OCI-LY1 (cell line): ENCODE results near the gene MARF1.

ENCODE experiments used
- H2AFZ ChIP-seq: fragments of 200-600 bp; sonication (generic), shearing (Covaris generic); 2 replicates; pipeline ENCODE4 v1.6.0; 2014; ENCODE audit warnings: antibody characterized with exemption, mild to moderate bottlenecking, low read length
- H3F3A ChIP-seq: fragments of 200-600 bp; sonication (generic), shearing (Covaris generic); 2 replicates; pipeline ENCODE4 v1.6.0; 2014; ENCODE audit warnings: mild to moderate bottlenecking, antibody characterized with exemption, low read length, moderate library complexity; ENCODE audit not compliant: insufficient read depth
- H3K27ac ChIP-seq: fragments of 200-600 bp; sonication (generic); 2 replicates; pipeline ENCODE4 v1.5.1; 2014; ENCODE audit warnings: low read length, mixed run types, mild to moderate bottlenecking, low read depth; ENCODE audit not compliant: poor library complexity, severe bottlenecking
- H3K27me3 ChIP-seq: fragments of 200-600 bp; sonication (generic); 2 replicates; pipeline ENCODE4 v1.6.0; 2014; ENCODE audit warnings: antibody characterized with exemption, mild to moderate bottlenecking, low read length, moderate library complexity; ENCODE audit not compliant: insufficient read depth
- H3K36me3 ChIP-seq: fragments of 200-600 bp; sonication (generic); 2 replicates; pipeline ENCODE4 v1.6.1; 2014; ENCODE audit warnings: mild to moderate bottlenecking, antibody characterized with exemption, low read length, moderate library complexity, mixed read lengths; ENCODE audit not compliant: insufficient read depth
- H3K4me1 ChIP-seq: fragments of 200-600 bp; sonication (generic); 2 replicates; pipeline ENCODE4 v1.5.1; 2014; ENCODE audit warnings: mild to moderate bottlenecking, low read length, moderate library complexity; ENCODE audit not compliant: insufficient read depth, severe bottlenecking
- H3K4me2 ChIP-seq: fragments of 200-600 bp; sonication (generic), shearing (Covaris generic); 2 replicates; pipeline ENCODE4 v1.6.1; 2014; ENCODE audit warnings: low read length
- H3K4me3 ChIP-seq: fragments of 200-600 bp; sonication (generic); 2 replicates; pipeline ENCODE4 v1.5.1; 2014; ENCODE audit warnings: low read length, low read depth, mild to moderate bottlenecking, mixed read lengths; ENCODE audit not compliant: poor library complexity, severe bottlenecking
- H3K79me2 ChIP-seq: fragments of 200-600 bp; shearing (Covaris generic); 2 replicates; pipeline ENCODE4 v1.6.1; 2016; ENCODE audit warnings: mixed run types, low read length, mixed read lengths; ENCODE audit not compliant: insufficient read depth
- H3K9ac ChIP-seq: fragments of 200-600 bp; sonication (generic), shearing (Covaris generic); 2 replicates; pipeline ENCODE4 v1.6.1; 2014; ENCODE audit warnings: mild to moderate bottlenecking, low read length, mixed read lengths
- H3K9me2 ChIP-seq: fragments of 200-600 bp; sonication (generic), shearing (Covaris generic); 2 replicates; pipeline ENCODE4 v1.6.1; 2014; ENCODE audit warnings: low read depth, mild to moderate bottlenecking, low read length, mixed read lengths
- H3K9me3 ChIP-seq: fragments of 200-600 bp; shearing (Covaris generic); 2 replicates; pipeline ENCODE4 v1.6.1; 2014; ENCODE audit warnings: low read length, mixed read lengths
- H4K20me1 ChIP-seq: fragments of 200-600 bp; sonication (generic), shearing (Covaris generic); 2 replicates; pipeline ENCODE4 v1.6.0; 2016; ENCODE audit warnings: mild to moderate bottlenecking, low read length; ENCODE audit not compliant: insufficient read depth
- EZH2 ChIP-seq: fragments of 200-600 bp; sonication (generic), shearing (Covaris generic); IDR thresholded peaks from 2 replicates; pipeline ENCODE4 v1.8.0; 2017; ENCODE audit warnings: borderline replicate concordance, mixed run types, mild to moderate bottlenecking, antibody characterized with exemption, low read length, moderate library complexity, mixed read lengths
- TF ChIP-seq, protein P1 (sequence below): fragments of 200-600 bp; sonication (generic), shearing (Covaris generic); IDR thresholded peaks from 2 replicates; pipeline ENCODE4 v1.5.1; 2017; ENCODE audit warnings: mild to moderate bottlenecking, antibody characterized with exemption, low read length, moderate library complexity, mixed read lengths

MARF1 gene

DNA sequence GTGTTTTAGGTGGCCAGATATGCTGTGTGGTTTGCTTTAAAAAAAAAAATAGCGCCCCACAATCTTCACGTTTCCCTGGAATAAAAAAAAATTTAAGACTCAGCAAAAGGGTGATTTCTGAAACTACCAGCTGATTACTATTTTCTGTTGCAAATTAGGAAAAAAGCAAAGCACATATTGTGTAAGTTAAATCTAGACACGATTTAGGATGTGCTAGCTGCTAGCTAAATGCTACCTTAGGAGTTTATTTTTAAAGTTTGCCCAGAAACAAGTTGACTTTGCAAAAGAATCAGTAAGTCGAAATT, 944 bp upstream of the MARF1 start:
- Histone ChIP-seq H3K36me3 (peaks cover 2% of the 10 kb centered on the region; the same call in 1 of the 2 replicates), H3F3A (0 out of 2 replicates have a peak, but pooled peaks cover 8% of the 10 kb centered on the region), H2AFZ (no peak overlapping the region), H3K4me1 (peaks cover 42% of the 10 kb centered on the region), H4K20me1 (no peaks in the 10 kb centered on the region), H3K4me2 (peak overlapping the region; percentile 88), H3K9me2 (no peaks in the 10 kb centered on the region), H3K4me3 (peak overlapping the region; percentile 66), H3K9me3 (no peaks in the 10 kb centered on the region), H3K27ac (peak overlapping the region; percentile 84), H3K27me3 (no peaks in the 10 kb centered on the region), H3K9ac (peak overlapping the region; percentile 97), H3K79me2 (peaks cover 19% of the 10 kb centered on the region)
- TF ChIP-seq, protein P1, sequence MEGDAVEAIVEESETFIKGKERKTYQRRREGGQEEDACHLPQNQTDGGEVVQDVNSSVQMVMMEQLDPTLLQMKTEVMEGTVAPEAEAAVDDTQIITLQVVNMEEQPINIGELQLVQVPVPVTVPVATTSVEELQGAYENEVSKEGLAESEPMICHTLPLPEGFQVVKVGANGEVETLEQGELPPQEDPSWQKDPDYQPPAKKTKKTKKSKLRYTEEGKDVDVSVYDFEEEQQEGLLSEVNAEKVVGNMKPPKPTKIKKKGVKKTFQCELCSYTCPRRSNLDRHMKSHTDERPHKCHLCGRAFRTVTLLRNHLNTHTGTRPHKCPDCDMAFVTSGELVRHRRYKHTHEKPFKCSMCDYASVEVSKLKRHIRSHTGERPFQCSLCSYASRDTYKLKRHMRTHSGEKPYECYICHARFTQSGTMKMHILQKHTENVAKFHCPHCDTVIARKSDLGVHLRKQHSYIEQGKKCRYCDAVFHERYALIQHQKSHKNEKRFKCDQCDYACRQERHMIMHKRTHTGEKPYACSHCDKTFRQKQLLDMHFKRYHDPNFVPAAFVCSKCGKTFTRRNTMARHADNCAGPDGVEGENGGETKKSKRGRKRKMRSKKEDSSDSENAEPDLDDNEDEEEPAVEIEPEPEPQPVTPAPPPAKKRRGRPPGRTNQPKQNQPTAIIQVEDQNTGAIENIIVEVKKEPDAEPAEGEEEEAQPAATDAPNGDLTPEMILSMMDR: no peak
- no peak for TF ChIP-seq EZH2

DNA sequence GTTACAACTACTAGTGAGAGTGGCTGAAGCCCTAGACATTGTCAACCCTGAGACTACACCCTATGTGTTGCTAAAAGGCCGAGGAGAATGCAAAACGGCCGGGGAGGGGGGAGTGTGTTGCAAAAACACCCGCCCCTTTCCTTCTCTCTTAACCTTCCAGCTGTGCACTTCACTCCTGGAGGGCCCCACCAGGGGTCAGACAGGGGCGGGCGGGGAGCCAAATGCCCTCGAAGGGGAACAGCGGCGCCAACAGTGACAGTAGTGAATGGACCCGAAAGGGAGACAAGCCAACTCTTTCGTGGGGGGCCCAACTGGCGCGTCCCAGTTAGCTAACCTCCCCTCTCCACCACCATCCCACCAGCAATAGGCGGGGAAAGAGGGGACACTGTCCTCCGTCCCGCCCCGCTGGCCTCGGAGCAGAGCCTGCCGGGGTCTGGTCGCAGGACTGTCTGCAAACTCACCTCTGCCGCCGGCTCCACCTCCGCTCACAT, 352 bp downstream of the MARF1 start:
- H3K27me3 ChIP-seq: no peaks in the 10 kb centered on the region
- TF ChIP-seq EZH2: no peak
- TF ChIP-seq, protein P1: peak; percentile 71
- H3K79me2 ChIP-seq: peaks cover 19% of the 10 kb centered on the region
- no peaks in the 10 kb centered on the region for H3K9me2 ChIP-seq
- H3K27ac ChIP-seq: peak overlapping the region; percentile 89
- H3K9me3 ChIP-seq: no peaks in the 10 kb centered on the region
- H2AFZ ChIP-seq: no peak overlapping the region
- H3F3A ChIP-seq: 0 out of 2 replicates have a peak, but pooled peaks cover 11% of the 10 kb centered on the region
- peak overlapping the region; percentile 92 for H3K4me2 ChIP-seq
- peak overlapping the region; percentile 75 for H3K9ac ChIP-seq
- H3K4me1 ChIP-seq: peaks cover 55% of the 10 kb centered on the region
- no peaks in the 10 kb centered on the region for H4K20me1 ChIP-seq
- H3K4me3 ChIP-seq: peak overlapping the region; percentile 66
- H3K36me3 ChIP-seq: peaks cover 15% of the 10 kb centered on the region

DNA sequence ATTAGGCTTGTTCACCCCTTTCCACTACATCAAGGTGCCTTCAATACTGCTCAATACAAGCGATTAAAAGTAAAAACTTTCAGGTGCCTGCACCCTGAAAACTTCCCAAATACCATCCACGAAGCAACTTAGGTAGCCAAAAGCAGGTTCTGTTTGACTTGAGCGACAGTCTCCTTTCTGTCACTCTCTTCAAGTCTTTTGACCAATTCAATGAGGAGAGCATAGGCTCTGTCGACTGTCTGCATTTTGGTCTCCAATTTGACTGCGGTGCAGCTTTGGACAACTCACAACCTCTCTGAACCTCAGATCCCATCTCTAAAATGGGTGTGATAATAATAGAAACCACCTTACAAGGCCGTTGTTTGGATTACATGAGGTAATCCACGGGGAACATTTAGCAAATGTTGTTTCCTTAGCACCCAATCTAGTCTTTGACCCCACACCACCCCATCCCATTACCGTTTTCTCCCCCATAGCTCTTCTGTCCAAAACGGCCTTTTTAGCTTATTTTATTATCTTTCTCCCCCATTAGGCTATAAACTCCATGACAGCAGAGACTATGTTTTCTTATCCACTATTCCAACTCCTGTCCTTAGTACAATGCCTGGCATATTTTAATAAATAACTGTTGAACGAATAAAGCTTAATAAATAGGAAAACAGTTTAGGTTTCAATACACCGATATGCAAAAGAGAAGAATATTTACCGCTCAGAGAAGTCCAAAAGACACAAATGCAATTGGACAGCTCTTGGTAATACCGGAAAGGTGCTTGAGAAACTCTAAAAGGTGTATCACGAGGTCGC, 999 bp downstream of the MARF1 start:
- no peaks in the 10 kb centered on the region for H4K20me1 ChIP-seq
- H3K9me3 ChIP-seq: no peaks in the 10 kb centered on the region
- H3K27ac ChIP-seq: peak overlapping the region; percentile 89
- H3K4me2 ChIP-seq: peak overlapping the region; percentile 92
- no peaks in the 10 kb centered on the region for H3K9me2 ChIP-seq
- H3K4me3 ChIP-seq: peak overlapping the region; percentile 66
- peaks cover 19% of the 10 kb centered on the region for H3K79me2 ChIP-seq
- peaks cover 21% of the 10 kb centered on the region for H3K36me3 ChIP-seq
- no peak overlapping the region for H2AFZ ChIP-seq
- H3F3A ChIP-seq: 0 out of 2 replicates have a peak, but pooled peaks cover 11% of the 10 kb centered on the region
- peak overlapping the region; percentile 75 for H3K9ac ChIP-seq
- no peaks in the 10 kb centered on the region for H3K27me3 ChIP-seq
- peaks cover 61% of the 10 kb centered on the region for H3K4me1 ChIP-seq
- TF ChIP-seq EZH2: no peak
